DMS114 treated with DMSO at 0.1 percent for 48 hours (cell line): ENCODE measurements around the gene ANK3.

ENCODE experiments used
- DNase-seq: peaks from one replicate; lab custom pipeline; 2025; ENCODE audit not compliant: unreplicated experiment; lab: John Stamatoyannopoulos, UW

The ANK3 gene

GRCh38 chr10:60099998-60100747, 289.5 kb downstream of the ANK3 start:
- DNase-seq = peak; percentile 63

- no peak for DNase-seq
These were observed 290.7 kb downstream of the ANK3 start for GRCh38 chr10:60098677-60099601.

GRCh38 chr10:60096761-60097513, 292.7 kb downstream of the ANK3 start:
- no peak for DNase-seq

- DNase-seq = no peak
These were observed 296.4 kb downstream of the ANK3 start for GRCh38 chr10:60093317-60093716.

GRCh38 chr10:60086862-60087261, 302.8 kb downstream of the ANK3 start:
- no peak for DNase-seq

- no peak for DNase-seq
These were observed 303.3 kb downstream of the ANK3 start for GRCh38 chr10:60086421-60086820.

- no peak for DNase-seq
These were observed 306.8 kb downstream of the ANK3 start for GRCh38 chr10:60082744-60083344.

- DNase-seq = no peak
These were observed 307.3 kb downstream of the ANK3 start for GRCh38 chr10:60082341-60082740.

GRCh38 chr10:60073781-60074656, 315.7 kb downstream of the ANK3 start:
- DNase-seq = no peak

GRCh38 chr10:60073397-60073780, 316.3 kb downstream of the ANK3 start:
- no peak for DNase-seq

- no peak for DNase-seq
These were observed 320.4 kb downstream of the ANK3 start for GRCh38 chr10:60069311-60069710.

GRCh38 chr10:60050366-60050765, 339.3 kb downstream of the ANK3 start:
- DNase-seq = no peak

GRCh38 chr10:60048091-60048501, 341.6 kb downstream of the ANK3 start:
- DNase-seq = no peak

GRCh38 chr10:60045571-60045970, 344.1 kb downstream of the ANK3 start:
- DNase-seq = no peak

GRCh38 chr10:60044971-60045370, 344.7 kb downstream of the ANK3 start:
- DNase-seq = no peak

- no peak for DNase-seq
These were observed 345.4 kb downstream of the ANK3 start for GRCh38 chr10:60044242-60044641.

- DNase-seq = no peak
These were observed 346.0 kb downstream of the ANK3 start for GRCh38 chr10:60043561-60044241.

- DNase-seq = no peak
These were observed 346.8 kb downstream of the ANK3 start for GRCh38 chr10:60042914-60043313.

- no peak for DNase-seq
These were observed 347.4 kb downstream of the ANK3 start for GRCh38 chr10:60042262-60042661.
